Fibroblast of villous mesenchyme (primary cell): ENCODE measurements around the gene ZNF423. TPM values are rescaled to one million over a fixed set of nuclear protein-coding genes. Genes with fewer than 3 reads are reported as not detected.

ENCODE experiments used
- DNase-seq: peaks from one replicate; pipeline ENCODE4 v3.0.0-alpha.2; 2010; ENCODE audit warnings: low read depth
- H3K4me3 ChIP-seq: 2 replicates; pipeline ENCODE4 v1.5.1; 2011; ENCODE audit warnings: low read depth, mild to moderate bottlenecking, low read length
- total RNA-seq: library from RNA; depleted of rRNA; stranded (reverse); fragments of >200 nt; gene quantifications from 2 replicates; pipeline ENCODE4 v1.2.3, GENCODE V29; 2012
- TF ChIP-seq, protein P1 (sequence below): IDR thresholded peaks from 2 replicates; pipeline ENCODE4 v1.5.1; 2012; ENCODE audit warnings: low read depth, mild to moderate bottlenecking, low read length; ENCODE audit not compliant: insufficient read depth

ZNF423 gene
- total RNA-seq, 1 donor: 0.43 TPM

DNA sequence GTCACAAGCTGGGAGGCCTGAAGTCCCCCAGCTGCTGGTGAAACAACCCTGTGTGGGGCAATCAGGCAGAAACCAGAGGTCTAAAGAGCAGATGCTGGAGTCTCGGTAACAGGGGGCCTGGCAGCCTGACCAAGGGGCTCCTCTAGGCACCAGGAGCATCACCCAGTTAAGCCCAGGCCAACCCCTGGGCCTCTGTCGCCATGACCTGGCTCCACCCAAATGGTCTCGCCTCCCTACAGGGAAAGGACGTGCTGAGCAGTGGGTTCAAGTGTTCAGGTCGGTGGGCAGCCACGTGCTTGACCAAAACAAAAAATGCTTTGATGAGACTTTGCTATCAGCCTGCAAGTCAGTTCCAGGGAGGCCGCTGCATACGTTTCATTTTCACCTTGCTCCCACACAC lies 240.3 kb downstream of the ZNF423 start:
- TF ChIP-seq, protein P1, sequence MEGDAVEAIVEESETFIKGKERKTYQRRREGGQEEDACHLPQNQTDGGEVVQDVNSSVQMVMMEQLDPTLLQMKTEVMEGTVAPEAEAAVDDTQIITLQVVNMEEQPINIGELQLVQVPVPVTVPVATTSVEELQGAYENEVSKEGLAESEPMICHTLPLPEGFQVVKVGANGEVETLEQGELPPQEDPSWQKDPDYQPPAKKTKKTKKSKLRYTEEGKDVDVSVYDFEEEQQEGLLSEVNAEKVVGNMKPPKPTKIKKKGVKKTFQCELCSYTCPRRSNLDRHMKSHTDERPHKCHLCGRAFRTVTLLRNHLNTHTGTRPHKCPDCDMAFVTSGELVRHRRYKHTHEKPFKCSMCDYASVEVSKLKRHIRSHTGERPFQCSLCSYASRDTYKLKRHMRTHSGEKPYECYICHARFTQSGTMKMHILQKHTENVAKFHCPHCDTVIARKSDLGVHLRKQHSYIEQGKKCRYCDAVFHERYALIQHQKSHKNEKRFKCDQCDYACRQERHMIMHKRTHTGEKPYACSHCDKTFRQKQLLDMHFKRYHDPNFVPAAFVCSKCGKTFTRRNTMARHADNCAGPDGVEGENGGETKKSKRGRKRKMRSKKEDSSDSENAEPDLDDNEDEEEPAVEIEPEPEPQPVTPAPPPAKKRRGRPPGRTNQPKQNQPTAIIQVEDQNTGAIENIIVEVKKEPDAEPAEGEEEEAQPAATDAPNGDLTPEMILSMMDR: no peak
- no peak for DNase-seq
- no peak overlapping the region for H3K4me3 ChIP-seq

DNA sequence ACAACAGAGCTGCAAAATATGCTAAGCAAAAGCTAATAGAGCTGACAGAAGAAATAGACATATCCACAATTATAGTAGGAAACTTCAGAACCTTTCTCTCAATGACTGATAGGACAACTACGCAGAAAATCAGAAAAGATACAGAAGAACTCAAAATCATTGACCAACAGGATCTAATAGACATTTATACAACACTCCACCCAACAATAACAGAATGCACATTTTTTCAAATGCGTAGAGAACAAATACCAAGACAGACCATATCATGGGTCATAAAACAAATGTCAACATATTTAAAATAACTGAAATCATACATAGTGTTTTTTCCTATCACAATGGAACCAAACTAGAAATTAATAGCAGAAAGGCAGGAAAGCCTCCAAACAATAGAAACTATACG lies 244.9 kb downstream of the ZNF423 start:
- TF ChIP-seq, protein P1: no peak
- DNase-seq: no peak
- H3K4me3 ChIP-seq: no peak overlapping the region

DNA sequence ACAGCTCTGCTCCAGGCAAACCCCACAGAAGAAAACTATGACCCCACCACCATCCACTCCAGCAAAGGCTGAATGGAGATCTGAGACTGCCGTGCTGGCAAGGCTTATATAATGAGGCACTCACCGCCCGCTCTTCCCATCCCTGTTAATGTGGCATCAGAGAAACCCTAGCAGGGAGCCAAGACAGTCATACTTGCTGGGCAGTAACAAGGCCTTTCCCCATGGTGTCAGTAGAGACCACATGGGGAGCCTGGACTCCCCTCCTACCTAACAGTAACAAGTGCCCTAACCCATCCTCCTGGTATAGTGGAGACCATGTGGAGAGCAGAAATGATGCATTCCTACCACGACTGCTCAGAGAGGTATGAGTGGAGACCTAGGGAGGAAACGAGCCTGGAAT lies 247.1 kb downstream of the ZNF423 start:
- H3K4me3 ChIP-seq: no peak overlapping the region
- DNase-seq: peak; percentile 17
- TF ChIP-seq, protein P1: peak; percentile 44

DNA sequence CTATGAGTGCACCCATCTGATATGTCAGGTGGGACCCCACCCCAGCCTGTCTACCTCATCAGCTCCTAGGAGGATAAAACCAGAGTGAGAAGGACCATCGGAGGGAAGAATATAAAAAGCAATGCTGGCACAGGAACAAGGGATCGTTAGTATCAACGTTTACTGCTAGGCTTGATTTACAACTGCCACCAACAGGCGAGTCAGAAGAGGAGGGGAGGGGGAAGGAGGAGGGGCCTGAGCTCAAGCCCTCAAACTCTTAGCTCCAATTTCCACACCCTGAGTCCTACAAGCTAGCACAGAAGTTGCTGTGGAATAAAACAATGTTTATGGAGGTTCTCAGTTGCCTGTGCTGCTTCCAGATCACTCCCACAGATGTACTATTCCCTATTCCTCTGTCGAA lies 247.8 kb downstream of the ZNF423 start:
- TF ChIP-seq, protein P1: no peak
- no peak for DNase-seq
- H3K4me3 ChIP-seq: no peak overlapping the region

DNA sequence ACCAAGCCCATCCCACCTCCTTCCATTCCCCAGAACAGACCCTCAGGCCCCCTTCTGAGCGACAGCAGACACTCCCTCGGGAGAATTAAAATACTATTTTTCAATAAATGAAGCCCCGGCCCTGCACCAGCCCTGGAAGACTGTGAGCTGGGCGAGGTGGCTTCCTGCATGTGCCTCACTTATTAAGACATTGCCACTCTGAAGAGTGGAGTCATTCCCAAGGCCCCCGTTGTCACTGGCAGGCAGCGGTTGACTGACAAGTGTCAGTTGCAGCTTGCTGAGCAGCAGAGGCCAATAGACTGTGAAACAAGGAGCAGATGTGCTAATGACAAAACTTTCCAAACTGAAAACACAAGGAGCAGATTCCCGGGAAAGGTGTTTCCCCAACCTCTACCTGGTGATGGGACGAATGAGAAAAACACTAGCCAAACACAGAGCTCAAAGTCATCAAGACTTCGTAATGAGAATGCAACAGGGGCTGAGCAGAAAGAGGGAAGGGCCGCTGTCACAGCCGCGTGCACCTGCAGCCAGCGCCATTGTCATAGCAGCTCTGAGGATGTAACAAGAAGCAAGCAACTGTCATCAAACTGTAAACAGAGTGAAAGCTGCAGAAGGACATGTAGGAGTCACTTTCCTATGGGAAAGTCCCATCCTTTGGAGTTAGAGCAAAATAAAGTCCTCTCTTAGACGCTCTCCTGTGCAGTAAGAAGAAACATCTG lies 250.2 kb downstream of the ZNF423 start:
- H3K4me3 ChIP-seq: no peak overlapping the region
- TF ChIP-seq, protein P1: no peak
- no peak for DNase-seq

DNA sequence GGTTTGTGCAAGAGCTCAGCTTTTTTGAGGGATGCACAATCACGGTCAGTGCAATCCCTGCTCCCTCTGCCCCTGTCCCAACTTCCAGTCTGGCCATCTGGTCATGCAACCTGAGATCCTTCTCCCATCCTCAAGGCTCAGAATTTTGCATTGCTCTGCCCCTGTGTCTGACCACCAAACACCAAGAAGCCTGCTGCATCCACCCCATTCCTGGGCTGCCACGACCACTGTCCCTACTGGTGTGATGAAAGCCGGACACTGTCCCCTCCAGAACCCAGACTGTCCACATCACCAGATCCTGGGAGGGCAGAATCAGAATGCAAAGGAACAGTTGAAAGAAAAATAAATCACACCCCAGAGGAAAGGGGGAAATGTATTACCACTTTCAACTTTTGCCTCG lies 251.3 kb downstream of the ZNF423 start:
- H3K4me3 ChIP-seq: no peak overlapping the region
- DNase-seq: no peak
- TF ChIP-seq, protein P1: no peak

DNA sequence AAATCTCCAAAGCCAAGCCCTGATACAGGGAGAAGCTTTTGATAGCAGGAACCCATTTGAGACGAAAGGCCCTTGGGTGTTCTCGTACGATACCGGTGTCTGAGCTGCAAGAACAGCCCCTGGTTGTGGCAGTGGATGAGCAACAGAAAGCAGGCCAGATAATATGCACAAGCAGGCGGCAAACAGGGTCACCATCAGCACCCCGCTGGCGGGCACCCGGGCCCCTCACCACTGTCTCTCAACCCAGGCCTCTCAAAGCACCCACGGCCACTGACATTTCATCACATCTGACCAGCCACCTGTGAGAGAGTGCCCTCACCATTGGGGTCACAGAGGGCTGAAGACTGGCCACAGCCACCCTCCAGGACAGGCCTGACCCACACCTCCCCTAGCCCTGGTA lies 252.0 kb downstream of the ZNF423 start:
- no peak for DNase-seq
- TF ChIP-seq, protein P1: no peak
- H3K4me3 ChIP-seq: no peak overlapping the region
